HG03565 (cell line): Measurements from ENCODE around the gene TMEM120B.
"Not testable (repeated sequence)": the region's sequence is repeated elsewhere in the genome, so short reads cannot be mapped to it uniquely, and the experiment has no call there.

Experiments
- ATAC-seq: cut with Tn5 transposase; IDR thresholded peaks from one replicate; pipeline ENCODE4 v1.9.1; 2021; ENCODE audit warnings: mild to moderate bottlenecking, moderate library complexity; ENCODE audit not compliant: unreplicated experiment

TMEM120B gene

GRCh38 chr12:121709064-121709424 is 3.5 kb upstream of the TMEM120B start:
- ATAC-seq, result not testable (repeated sequence)

GRCh38 chr12:121709478-121709961 is 3.0 kb upstream of the TMEM120B start:
- no peak for ATAC-seq

- no peak for ATAC-seq
Measured at GRCh38 chr12:121711361-121712189, 977 bp upstream of the TMEM120B start.

- peak; percentile 20 for ATAC-seq
Measured at GRCh38 chr12:121712190-121712460, 427 bp upstream of the TMEM120B start.

- no peak for ATAC-seq
Measured at GRCh38 chr12:121713257-121713777, 765 bp downstream of the TMEM120B start.

GRCh38 chr12:121713793-121714192 is 1.2 kb downstream of the TMEM120B start:
- ATAC-seq, result no peak

GRCh38 chr12:121715055-121715454 is 2.5 kb downstream of the TMEM120B start:
- ATAC-seq, result not testable (repeated sequence)

- no peak for ATAC-seq
Measured at GRCh38 chr12:121715862-121716435, 3.4 kb downstream of the TMEM120B start.

GRCh38 chr12:121717041-121717699 is 4.6 kb downstream of the TMEM120B start:
- ATAC-seq, result no peak

GRCh38 chr12:121718653-121719239 is 6.2 kb downstream of the TMEM120B start:
- no peak for ATAC-seq

GRCh38 chr12:121719926-121720414 is 7.4 kb downstream of the TMEM120B start:
- no peak for ATAC-seq

GRCh38 chr12:121720762-121721161 is 8.2 kb downstream of the TMEM120B start:
- no peak for ATAC-seq

GRCh38 chr12:121722511-121722910 is 10.0 kb downstream of the TMEM120B start:
- no peak for ATAC-seq

GRCh38 chr12:121723200-121723599 is 10.6 kb downstream of the TMEM120B start:
- no peak for ATAC-seq

GRCh38 chr12:121724925-121725324 is 12.4 kb downstream of the TMEM120B start:
- ATAC-seq, result no peak

- ATAC-seq, result no peak
Measured at GRCh38 chr12:121725423-121725822, 12.9 kb downstream of the TMEM120B start.

- no peak for ATAC-seq
Measured at GRCh38 chr12:121729021-121729420, 16.5 kb downstream of the TMEM120B start.

GRCh38 chr12:121731473-121731872 is 18.9 kb downstream of the TMEM120B start:
- ATAC-seq, result no peak

GRCh38 chr12:121733849-121734248 is 21.3 kb downstream of the TMEM120B start:
- ATAC-seq, result no peak

GRCh38 chr12:121738340-121738858 is 25.8 kb downstream of the TMEM120B start:
- ATAC-seq, result no peak

- no peak for ATAC-seq
Measured at GRCh38 chr12:121740847-121741246, 28.3 kb downstream of the TMEM120B start.
